HG02884 (cell line): ENCODE measurements around the gene PRKCA.
"Not testable (repeated sequence)": the region's sequence is repeated elsewhere in the genome, so short reads cannot be mapped to it uniquely, and the experiment has no call there.

Experiments
- ATAC-seq: cut with Tn5 transposase; IDR thresholded peaks from one replicate; pipeline ENCODE4 v1.9.1; 2021; ENCODE audit warnings: mild to moderate bottlenecking, moderate library complexity; ENCODE audit not compliant: unreplicated experiment

PRKCA gene

GRCh38 chr17:66725438-66725837, 423.0 kb downstream of the PRKCA start:
- not testable (repeated sequence) for ATAC-seq

DNA sequence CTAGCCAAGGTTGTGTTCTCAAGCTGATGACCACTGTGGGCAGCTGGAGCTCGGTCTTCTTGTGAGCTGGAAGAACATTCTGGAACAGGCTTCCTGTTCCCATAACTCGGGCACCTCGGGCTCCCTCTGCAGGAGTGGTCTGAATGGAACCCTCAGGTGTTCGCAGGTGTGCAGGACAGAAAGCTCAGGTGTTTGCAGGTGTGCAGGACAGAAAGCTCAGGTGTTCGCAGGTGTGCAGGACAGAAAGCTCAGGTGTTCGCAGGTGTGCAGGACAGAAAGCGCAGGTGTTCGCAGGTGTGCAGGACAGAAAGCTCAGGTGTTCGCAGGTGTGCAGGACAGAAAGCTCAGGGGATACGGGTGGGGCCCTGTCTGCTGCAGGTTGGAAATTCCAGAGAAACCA, 423.5 kb downstream of the PRKCA start:
- ATAC-seq, result no peak

GRCh38 chr17:66726371-66726770, 424.0 kb downstream of the PRKCA start:
- no peak for ATAC-seq

DNA sequence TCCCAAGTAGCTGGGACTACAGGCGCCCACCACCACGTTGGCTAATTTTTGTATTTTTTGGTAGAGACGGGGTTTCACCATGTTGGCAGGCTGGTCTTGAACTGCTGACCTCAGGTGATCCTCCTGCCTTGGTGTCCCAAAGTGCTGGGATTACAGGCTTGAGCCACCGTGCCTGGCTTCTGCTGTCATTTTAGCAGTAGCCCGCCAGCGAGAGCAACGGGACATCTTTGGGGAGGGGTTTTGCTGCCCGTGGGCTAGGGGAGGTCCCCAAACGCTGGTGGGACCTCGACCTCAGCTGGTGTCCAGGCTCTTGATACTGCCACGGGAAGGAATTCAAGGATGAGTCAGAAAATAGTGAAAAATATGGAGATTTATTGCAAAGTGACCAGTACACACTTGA, 424.4 kb downstream of the PRKCA start:
- ATAC-seq, result no peak

DNA sequence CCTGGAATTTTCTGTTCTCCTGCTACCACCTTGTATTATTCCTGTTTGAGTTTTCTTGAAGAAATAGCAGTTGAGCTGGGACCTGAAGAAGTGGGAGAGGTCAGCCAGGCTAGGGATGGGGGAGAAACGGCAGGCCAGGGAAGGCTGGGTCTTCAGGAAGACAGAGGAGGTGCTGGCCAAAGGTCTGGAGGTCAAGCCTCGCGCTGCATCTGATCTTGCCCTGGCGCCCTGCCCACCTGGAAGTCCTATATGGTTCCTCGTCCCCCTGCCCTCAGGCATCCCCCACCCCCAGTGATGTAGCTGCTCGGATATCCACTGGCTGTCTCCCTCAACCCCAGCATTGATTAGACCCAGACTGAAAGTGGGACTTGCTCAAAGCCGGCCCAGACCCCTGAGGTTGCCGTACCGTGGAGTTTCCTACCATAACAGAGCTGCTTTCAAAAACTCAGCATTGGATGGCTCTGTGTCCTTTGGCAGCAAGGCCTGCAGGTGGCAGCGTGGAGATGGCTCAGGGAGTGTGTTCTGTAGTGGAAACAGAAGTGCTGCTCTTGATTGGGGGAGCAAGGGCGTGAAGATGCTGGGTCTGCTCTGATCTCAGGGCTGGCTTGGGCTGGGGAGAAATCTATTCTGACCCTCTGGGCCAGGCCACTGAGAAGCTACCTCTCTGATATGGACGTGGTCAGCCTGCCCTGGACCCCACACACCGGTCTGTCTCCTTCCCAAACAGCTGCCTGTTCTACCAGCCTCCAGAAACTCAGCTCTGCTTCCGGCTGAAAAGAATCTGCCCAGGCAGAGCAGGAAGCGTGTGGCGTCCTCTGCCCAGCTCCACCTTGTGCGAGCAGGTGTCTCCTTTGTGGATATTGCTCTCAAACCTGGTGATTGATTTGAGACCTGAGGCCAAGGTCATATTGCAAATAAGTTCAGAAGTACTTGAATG, 425.5 kb downstream of the PRKCA start:
- no peak for ATAC-seq

DNA sequence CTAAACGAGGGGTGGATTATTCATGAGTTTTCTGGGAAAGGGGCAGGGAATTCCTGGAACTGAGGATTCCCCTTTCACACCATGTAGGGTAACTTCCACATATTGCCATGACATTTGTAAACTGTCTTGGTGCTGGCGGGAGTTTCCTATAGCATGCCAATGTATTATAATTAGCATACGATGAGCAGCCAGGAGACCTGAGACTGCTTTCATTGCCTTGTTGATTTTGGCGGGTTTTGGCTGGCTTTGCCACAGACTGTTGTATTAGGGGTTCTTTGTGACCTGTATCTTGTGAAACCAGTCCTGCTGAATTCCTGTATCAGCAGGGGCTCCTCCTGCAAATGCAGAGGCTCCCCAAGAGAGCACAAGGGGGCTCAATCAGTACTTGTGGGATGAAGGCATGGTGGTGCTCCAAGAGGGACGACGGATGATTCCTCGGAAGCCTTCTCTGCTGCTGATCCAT, 428.1 kb downstream of the PRKCA start:
- no peak for ATAC-seq

GRCh38 chr17:66733759-66734158, 431.3 kb downstream of the PRKCA start:
- no peak for ATAC-seq

DNA sequence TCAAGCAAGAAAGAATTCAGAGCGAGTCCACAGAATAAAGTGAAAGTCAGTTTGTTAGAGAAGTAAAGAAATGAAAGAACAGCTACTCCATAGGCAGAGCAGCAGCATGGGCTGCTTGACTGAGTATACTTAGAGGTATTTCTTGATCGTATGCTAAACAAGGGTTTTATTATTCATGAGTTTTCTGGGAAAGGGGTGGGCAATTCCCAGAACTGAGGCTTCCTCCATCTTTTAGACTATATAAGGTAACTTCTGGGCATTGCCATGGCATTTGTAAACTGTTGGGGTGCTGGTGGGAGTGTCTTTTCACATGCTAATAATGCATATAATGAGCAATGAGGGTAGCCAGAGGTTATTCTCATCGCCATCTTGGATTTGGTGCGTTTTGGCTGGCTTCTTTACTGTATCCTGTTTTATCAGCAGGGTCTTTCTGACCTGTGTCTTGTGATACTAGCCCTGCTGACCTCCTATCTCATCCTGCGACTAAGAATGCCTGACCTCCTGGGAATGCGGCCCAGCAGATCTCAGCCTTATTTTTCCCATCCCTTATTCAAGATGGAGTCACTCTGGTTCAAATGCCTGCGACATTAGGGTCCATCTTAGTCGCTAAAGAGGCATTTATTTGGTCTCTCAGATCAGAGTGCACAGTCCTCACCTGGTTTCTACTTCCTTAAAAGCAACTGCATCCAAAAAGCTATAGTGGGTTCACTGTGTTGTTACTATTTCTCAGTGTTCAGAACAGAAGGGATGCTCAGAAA, 432.0 kb downstream of the PRKCA start:
- no peak for ATAC-seq

GRCh38 chr17:66737524-66737923, 435.1 kb downstream of the PRKCA start:
- no peak for ATAC-seq

DNA sequence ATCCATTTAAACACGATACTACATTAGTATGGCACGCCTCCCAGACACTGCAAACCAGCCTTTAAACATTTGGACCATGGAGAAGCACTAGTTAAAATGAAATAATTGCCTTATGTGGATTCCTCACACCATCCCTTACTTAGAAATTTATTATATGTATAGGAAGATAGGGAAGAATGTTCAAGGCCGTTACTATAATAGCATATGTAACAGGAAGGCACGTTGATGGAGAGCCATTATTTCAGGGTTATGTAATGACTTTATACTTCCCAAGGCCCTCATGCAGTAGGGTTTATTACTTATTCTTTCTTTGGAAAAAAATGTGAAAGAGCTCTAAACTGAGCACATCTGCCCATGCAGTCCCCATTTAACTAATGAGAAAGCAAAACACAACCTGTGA, 435.9 kb downstream of the PRKCA start:
- no peak for ATAC-seq

DNA sequence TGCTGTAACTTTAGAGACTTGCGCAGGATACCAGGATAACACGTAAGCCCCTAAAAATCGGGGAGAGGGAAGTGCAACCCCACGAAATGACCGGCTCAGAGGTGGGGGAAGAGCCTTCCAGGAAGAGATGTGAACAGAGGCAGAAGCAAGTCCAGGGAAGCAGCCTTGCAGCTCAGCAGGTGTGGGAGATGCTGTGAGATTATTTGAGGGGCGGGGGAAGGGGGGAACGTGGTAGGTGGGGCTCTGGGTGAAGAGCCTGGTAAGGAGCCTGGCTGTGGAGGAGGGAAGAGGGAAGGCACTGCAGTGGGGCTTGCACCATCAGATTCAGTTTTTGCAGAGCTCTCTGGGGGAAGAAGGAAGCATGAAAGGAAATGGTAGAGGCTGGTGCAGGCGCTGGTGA, 437.1 kb downstream of the PRKCA start:
- no peak for ATAC-seq

GRCh38 chr17:66740226-66740625, 437.8 kb downstream of the PRKCA start:
- ATAC-seq, result no peak

DNA sequence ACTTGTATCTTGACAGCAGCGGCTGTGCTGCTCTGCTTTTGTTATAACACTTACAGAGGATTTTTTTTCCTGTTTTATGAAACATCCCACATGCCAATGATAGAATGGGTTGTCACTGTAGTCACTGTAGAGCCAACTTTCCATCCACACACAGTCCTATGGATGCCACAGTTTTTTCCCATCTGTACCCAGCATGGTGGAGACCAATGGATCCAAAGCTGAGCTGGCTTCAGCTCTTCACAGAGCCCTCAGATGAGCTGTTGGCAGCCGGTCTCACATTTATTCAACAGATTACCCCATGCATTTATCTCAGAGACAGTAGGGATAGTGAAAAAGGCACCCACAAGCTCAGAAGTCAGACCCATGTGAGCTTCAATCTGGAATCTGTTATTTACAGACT, 441.1 kb downstream of the PRKCA start:
- no peak for ATAC-seq

DNA sequence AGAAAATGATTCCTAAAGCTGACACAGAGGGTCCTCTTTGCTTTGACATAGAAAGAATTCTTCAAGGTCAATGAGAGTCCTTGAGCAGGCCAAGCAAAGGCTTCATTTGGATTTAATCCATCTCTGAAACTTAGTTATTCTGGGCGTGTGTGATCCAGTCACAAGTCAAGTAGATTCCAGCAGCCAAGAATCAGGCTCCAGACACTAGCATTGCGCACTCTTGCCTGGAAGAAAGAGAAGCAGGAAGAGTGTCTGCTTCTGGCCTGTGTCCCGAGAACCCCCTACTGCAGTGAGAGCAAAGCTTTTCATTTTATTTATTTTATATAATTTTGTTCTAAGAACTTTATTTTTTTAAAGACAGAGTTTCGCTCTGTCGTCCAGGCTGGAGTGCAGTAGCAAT, 444.3 kb downstream of the PRKCA start:
- ATAC-seq, result no peak

- no peak for ATAC-seq
Measured at GRCh38 chr17:66747578-66748275, 445.3 kb downstream of the PRKCA start.

GRCh38 chr17:66748578-66748977, 446.2 kb downstream of the PRKCA start:
- ATAC-seq, result no peak

DNA sequence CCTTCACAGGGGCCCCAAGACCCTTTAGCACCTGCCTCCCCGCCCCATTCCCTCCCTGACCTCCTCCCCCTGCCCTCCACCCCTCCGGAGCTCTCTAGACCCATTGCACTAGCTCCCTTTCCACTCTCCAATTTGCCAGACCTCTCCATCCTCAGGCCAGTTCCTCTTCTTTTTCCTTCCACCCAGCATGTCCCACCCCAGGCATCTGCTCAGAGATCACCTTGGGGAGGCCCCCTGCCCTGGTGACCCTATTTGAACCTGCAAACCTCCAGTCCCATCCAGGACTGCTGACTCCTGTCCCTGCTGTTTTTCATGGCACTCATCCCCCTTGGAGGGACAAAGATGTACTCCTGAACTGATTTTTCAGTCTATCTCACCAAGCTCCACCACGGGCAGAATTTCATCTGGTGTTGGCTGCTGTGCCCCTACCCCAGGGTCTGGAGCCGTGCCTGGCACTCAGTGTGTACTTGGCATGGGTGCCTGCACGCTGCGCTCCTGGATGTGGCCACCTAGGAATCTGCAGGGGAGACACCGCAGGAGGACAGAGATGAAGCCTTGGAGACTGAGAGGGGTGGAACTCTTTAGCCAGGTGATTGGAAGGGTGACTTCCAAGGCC, 446.9 kb downstream of the PRKCA start:
- no peak for ATAC-seq

- no peak for ATAC-seq
Measured at GRCh38 chr17:66750116-66750515, 447.7 kb downstream of the PRKCA start.

DNA sequence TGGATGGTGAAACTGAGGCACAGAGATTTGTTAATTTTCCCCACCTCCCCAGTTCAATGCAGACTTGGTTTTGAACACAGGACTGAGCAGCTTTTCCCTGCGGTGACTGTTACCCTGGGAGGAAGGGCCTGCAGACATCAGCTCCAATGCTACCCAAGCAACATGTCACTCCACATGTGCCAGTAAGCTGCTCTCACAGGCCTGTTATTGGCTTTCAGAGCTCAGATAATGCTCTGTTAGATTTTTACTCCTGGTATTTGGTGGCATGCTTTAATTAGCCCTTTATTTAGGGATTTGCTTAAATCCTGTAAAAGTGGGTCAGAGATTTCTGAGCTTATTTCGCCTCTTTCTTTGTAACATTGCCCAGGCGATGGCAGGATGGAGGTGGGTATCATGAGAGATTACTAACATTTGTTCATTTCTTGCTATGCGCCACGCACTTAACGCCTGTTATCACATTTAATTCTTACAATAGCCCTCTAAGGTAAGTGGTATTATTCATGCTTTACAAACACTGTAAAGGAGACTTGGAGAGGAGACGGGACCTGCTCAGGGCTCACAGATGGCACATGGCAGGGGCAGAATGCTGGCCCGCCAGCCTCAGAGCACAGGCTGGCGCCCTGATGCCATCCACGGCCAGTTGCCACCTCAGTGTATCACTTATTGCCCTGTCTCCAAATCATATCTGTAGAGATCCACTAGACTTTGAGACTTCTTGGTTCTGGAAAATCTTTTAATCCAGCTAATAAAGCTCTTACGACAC, 448.5 kb downstream of the PRKCA start:
- no peak for ATAC-seq

DNA sequence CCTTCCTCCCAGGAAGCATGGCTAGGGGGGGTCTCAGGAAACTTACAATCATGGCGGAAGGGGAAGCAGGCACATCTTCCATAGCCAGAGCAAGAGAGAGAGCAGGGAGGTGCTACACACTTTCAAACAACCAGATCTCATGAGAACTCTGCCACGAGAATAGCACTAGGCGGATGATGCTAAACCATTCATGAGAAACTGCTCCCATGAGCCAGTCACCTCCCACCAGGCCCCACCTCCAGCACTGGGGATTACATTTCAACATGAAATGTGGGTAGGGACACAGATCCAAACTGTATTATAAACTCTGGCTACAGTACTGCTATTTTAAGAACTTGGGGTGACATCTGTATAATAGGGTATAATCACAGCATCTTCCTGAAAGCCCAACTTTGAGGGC, 449.4 kb downstream of the PRKCA start:
- ATAC-seq, result no peak
